Activated CD4-positive, alpha-beta T cell treated with anti-CD3 and anti-CD28 coated beads, Interleukin-10, Interleukin-2, amounts not matched to agents 100 ng/mL and 50 ng/mL, durations not matched to agents 16 hours and 8 hours (primary cell): Measurements from ENCODE around the gene CIAO1.
"Not testable (repeated sequence)": the region's sequence is repeated elsewhere in the genome, so short reads cannot be mapped to it uniquely, and the experiment has no call there.

Source experiments
- DNase-seq: peaks from one replicate; pipeline ENCODE4 v3.0.0-alpha.2; 2020

The CIAO1 gene

DNA sequence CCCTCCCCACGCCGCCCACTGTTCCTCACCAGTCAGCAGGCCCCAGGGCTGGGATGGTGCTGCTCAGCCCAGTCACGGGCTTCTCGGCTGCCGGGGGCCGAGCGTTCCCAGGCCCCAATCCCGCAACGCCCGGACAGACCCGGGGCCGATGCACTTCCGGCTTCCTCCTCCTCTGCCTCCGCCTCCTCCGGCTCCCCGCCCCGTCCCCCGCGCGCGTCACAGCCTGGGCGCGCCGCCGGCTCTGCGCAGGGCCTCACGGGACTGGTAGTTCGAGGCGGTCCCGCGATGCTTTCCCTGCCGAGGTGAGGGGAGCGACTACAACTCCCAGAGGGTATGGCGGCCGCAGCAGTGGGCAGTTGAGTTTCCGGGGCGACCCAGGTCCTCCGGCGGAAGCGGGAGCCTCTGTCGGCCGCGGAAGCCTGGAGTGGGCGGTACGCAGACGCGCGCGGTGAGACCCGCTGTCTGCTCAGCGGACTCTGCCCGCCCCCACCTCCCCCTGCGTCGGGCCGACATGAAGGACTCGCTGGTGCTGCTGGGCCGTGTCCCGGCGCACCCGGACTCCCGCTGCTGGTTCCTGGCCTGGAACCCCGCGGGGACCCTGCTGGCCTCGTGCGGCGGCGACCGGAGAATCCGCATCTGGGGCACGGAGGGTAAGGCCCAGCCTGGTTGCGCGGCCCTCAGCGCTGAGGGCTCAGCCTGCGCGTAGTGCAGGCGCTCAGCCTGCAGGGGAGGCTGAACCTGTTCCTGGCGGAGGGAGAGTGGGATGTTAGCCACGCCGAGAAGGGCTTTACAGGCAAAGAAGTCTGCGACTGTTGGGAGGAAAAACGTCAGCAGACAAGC, at the start of gene CIAO1, which contains the start of gene TMEM127:
Gene CIAO1, plus strand, starts transcription at position 386 of the 840 bp plus-strand sequence. Its CDS starts 126 bp downstream, at position 512.
Gene TMEM127, minus strand, starts transcription at position 158 of the 840 bp plus-strand sequence. CDS start 616 bp downstream, outside the sequence.
- peak; percentile 100 for DNase-seq

DNA sequence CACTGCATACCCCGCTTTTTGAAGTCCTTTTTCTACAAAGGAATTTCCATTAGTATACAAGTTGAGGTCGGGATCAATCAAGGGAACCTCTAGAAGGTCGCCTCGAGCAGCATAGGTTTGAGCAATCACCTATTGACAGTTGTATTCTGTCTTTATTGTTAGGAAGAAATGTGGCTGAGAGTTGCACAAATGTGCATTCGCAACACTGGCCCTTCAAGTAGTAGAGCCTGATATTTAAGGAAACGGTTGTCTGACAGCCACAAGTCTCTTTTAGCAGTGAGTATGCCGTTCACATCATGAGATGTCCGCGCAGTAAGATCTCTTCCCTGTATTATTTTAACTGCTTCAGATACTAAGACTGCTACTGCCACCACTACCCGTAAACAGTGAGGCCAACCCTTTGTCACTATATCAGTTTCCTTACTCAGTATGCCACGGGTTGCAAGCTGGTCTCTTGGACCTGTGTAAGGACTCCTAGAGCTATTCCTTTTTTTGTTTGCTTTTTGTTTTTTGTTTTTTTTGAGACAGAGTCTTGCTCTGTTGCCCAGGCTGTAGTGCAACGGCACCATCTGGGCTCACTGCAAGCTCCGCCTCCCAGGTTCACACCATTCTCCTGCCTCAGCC, 47.4 kb upstream of the CIAO1 start:
- DNase-seq: no peak

DNA sequence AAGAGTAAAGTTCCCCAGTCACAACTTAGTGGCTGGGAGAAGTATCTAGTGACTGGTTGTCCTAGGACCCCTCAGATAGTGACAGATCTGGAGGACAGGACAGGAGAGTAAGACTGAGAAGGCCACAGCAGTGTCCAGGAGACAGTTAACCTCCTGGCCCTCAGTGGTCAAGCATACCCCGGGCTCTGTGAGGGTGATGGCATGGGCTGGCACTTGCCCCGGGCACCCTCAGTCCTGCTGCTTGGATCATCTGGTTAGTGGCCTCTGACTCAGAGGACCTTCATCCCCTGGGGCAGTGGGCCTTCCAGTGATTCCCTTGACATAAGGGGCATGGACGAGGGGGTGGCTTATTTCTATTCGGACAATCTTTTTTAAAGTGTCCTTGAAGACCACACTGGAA, 46.1 kb upstream of the CIAO1 start:
- DNase-seq: not testable (repeated sequence)

DNA sequence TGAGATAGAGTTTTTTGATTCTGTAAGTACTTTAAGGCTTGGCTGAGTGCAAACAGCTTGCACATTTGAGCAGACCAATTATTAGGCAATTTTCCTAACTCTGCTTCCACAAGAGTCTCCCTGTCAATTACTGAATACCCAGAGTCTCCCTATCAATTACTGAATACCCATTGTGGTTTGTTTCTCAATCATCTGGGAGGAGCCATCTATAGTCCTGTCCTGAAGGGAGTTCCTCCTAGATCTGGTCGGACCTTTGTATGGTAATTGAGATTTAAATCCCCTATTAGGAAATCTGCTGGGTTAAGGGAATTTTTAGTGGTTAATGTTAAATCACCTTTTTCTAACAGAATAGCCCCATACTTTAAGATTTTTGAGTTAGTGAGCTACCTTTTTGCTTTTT, 44.9 kb upstream of the CIAO1 start:
- not testable (repeated sequence) for DNase-seq

DNA sequence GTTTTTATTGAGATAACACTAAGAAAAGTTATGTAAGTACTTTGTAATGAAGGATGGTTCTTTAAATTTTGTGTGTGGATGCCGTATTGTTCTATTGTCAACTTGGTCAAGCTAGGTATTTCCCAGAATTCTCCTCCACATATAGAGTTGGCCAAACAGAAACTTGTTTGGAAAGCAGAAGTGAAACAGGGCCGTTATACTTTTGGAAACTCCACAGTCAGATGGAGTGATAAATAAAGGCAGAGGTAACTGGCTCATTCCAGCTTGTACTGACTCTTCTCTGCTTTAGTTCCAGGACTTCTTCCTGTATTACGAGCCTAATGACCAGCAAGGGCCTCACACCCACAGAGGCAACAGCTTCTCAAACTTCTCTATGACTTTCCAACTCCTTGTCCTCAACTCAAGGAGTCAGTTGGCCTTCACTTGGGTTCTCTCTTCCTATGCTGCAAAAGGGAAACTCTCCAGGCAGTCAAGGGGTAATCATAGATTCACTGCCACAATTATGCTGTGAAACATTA, 41.0 kb upstream of the CIAO1 start:
- peak; percentile 18 for DNase-seq

DNA sequence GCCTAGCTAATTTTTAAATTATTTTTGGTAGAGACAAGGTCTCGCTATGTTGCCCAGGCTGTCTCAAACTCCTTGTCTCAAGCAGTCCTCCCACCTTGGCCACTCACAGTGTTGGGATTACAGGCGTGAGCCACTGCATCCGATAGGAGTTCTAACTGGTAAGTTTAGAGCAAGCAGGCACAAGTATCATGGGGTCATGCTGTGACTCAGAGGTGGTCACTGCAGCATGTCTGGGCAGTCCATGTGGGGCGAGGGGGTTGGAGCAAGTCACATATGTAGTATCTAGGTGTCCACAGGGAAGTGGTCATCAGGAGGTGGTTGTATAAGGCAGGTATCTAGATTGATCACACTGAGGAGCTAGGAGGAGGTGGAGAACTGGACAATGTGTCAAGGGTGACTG, 34.7 kb upstream of the CIAO1 start:
- no peak for DNase-seq

DNA sequence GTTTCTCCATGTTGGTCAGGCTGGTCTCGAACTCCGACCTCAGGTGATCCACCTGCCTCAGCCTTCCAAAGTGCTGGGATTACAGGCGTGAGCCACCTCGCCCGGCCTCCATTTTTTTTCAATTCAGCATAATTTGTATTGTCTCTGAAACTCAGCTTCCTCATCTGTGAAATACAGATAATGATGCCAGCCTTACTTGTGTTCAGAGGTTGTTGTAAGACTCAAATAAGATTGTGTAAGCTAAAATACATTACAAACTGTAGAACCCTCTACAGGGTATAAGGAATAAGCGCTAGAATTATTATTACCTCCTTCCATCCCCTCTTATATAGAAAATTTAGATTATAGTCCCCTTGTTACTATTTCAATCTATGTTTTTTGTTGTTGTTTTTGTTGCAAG, 32.6 kb upstream of the CIAO1 start:
- DNase-seq: no peak

DNA sequence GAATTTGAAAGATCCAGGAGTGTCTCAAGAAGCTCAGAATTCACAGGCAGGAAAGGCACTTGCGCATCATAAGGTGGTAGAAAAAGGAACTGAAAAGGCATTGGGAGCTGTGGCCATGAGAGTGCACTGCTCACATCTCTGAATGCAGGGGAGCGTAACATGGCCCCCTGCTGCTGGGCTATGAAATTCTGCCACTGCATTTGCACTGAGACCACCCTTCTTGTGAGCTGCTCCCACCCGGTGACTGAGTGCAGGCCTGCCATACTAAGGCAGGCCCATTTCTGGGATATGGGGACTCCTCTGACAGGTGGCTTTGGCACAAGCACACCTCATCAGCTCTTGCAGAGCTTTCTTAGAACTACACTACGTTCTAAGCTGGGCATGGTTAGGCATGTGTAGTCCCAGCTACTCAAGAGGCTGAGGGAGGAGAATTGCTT, 32.1 kb upstream of the CIAO1 start:
- no peak for DNase-seq

DNA sequence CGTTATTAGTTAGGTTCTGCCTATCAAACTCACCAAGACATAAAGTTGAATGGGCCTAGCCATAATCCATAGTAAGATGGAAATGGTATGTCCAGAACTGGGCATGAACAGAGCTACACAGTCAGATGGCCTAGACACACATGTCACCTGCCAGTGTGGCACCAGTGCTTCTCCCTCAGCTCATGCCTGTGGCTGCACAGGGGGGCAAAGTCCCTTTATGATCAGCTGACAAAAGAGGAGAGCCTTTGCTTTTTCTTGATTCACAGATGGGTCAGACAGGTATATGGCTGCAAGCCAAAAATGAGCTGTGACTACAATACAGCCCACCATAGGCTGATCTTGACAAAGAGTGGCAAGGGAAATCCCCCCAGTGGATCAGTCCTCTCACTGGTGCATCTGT, 29.1 kb upstream of the CIAO1 start:
- no peak for DNase-seq

DNA sequence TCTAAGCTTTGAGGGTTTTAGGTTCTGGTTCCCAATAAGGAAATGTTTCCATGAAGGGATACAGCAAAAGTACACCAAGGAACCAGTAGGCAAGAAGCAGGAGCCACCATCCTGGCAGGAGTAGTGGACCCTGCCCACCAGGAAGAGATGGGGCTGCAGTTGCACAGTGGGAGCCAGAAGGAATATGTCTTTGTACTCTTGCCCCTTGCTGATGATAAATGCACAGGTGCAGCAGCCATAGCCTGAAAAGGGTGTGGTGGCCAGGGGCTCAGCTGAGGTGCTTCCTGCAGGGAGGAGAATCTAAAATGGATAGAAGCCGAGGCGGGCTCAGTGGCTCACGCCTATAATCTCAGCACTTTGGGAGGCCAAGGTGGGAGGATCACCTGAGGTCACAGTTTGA, 27.8 kb upstream of the CIAO1 start:
- no peak for DNase-seq

DNA sequence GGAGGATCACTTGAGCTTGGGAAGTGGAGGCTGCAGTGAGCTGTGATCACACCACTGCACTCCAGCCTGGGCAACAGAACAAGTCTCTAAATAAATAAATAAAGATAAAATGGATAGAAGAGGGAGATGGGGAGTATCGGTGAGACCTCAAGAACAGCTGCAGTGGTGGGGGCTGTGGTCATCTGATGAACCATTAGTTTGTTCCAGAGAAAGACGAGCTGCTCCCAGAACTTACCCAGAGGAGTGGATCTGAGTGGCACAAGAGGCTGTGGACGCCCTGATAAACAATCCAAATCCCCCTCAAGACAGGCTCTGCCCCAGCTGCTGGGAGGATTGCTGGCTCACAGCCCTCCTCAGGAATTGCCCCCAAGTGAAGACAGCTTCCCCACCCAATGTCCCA, 26.9 kb upstream of the CIAO1 start:
- no peak for DNase-seq

DNA sequence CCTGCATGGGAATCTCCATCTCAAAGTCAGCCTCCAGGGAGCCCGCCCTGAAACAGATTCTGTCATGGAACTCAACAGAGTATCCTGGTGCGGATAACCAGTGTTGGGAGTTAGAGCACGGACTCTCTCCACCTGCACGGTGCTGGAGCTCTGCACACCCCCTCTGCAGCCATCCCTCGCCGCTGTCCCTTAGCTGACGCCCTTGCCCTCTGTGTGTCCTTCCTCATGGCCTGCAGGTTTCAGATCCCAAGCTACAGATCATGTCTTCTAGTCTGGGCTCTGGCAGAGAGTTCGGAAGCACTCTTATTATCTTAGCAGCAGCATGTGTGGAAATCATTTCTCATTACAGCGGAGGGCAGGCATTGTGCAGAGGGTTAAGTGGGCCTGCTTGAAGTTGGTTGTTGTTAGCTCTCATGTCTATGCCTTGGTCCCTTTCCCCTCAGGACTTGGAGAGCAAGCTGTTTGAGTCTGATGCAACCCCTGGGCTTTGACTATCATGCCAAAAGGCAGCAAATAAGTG, 26.2 kb upstream of the CIAO1 start:
- DNase-seq: no peak

DNA sequence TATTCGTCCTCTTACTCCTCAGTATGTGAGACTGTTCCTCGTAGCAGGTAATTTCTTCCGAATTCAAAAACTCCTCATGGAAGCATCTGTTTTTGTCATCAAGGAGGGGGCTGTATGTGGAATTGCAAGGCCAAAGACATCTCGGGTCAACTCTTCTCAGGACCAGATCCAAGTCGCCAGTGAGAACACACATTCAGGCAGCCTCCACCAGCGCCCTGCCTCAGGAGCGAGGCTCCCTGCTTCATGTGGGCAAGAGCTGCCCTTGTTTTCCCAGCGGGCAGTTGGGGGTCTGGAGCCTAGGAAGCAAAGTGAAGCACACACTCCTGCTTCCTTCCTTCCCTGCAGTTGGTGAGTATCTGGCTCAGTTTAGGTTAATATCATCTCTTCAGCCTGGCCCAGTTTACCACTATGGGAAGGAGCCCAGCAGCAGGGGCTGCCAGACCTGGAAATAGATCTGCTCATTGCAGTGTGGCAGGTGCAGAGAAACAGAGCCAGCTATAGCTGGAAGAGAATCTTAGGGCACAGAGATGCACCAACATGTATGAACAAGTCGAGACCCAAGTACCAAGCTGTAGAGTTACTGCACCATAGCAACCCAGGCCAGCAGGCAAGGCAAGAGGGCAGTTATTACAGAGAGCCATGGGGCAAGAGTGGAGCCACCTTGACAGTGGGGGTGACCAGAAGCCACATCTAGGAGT, 25.5 kb upstream of the CIAO1 start:
- DNase-seq: no peak

DNA sequence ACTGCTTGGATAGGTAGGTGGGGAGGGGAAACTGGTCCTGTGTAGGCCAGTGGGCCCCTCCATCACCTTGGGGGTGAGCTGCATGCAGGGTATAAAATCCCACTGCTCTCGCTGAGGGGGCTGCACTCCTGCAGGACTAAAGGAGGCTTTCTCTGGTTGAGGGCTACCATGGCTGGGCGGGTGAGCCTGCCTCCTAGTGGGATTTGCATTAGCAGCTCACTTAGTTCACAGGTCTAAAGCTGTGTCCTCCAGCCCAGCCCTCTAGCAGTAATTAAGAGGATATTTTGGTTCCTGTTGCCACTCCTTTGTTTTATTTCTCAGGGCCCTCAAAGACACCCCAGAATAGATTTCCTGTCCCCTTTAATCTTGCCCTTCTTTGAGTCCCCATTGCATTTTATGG, 24.8 kb upstream of the CIAO1 start:
- DNase-seq: no peak

DNA sequence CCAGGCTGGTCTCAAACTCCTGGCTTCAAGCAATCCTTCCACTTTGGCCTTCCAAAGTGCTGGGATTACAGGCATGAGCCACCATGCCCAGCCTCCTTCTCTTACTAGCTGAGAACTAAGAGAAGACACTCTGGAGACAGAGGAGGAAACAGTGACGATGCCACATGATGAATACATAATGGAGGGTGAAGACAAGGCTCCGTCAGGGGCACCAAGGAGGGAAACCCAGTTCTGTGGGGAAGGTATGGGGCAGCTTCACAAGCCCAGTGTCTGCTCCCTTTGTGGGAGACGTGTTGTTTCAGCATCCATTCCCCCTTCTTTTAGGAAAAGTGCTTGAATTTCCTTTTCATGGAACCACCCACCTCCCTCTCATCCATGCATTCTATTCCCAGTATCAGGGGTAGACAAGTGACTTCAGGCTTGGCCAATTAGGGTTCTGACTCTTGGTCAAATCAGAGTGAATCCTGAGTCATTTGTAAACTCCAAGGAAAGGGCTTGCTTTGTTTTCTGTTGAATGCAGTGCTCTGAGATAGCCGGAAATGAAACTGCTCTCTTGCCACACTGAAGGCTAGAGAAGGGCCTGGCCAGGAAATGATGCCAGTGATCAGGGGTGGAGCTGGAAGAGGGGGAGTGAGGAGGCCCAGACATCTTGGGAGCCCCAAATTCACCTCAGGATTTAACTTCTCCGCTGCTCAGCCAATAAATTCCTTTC, 24.0 kb upstream of the CIAO1 start:
- DNase-seq: peak; percentile 92

DNA sequence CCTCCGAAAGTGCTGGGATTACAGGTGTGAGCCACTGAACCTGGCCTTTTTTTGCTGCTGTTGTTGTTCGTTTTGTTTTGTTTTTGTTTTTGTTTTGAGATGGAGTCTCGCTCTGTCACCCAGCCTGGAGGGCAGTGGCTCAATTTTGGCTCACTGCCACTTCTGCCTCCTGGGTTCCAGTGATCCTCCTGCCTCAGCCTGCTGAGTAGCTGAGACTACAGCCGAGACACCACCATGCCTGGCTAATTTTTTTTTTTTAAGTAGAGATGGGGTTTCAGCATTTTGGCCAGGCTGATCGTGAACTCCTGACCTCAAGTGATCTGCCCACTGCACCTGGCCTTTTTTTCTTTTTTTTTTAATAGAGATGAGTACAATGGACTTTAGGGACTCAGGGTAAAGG, 22.2 kb upstream of the CIAO1 start:
- no peak for DNase-seq

DNA sequence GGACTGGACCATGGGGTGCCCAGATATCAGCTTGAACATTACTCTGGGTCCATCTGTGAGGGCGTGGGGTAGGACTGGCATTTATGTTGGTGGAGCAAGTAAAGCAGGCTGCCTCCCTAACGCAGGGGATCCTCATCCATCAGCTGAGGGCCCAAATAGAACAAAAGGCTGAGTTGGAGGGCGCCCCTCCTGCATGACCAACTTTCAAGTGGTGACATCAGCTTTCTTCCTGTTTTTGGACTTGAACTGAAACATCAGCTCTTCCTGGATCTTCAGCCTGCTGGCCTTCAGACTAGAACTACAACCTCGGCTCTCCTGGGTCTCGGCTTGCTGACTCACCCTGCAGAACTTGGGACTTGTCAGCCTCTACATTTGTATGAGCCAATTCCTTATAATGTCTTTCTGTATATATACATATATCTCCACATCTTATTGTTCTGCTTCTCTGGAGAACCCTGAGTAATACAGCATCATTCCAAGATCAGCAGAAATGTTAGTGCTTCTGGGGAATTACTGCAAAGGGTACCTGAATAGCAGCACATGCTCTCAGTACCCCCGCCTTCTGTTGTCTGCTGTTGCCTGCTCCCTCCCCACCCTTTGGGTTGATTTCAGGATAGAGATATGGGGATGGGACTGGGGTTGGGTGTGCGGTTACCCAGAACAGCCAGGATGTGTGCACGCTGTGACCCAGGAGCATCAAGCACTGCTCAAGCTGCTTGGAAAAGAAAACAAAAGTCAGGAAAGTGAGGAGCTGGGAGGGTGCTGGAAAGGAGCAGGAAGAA, 20.2 kb upstream of the CIAO1 start:
- DNase-seq: peak; percentile 46

DNA sequence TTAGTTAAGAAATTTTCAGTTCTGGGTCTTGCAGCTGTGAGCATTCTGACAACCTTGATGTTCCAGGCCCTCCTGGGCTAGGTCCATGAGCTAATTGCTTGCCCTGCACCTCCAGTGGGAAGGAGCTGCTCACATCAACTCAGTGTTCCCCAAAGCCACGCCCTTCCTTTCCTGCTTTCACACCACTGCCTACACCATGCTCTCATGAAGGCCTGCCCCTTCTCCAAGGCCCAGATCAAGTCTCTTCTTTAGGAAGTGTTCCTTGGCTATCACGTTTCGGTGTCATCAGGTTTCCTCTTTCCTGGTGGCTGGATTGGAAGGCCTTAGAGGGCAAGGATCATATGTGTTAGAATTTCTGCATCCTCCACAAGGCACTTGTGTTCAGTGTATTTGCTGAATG, 19.0 kb upstream of the CIAO1 start:
- no peak for DNase-seq

DNA sequence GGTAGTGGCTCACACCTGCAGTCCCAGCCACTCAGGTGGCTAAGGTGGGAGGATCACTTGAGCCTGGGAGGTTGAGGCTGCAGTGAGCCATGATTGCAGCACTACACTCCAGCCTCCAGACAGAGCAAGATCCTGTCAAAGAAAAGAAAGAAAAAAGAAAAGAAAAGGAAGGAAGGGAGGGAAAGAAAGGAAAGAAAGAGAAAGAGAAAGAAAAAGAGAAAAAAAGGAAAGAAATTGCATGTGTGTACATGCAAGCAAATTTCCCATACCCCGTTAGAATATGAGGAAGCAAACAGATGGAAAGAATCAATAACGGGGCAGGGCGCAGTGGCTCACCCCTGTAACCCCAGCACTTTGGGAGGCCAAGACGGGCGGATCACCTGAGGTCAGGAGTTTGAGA, 18.1 kb upstream of the CIAO1 start:
- no peak for DNase-seq

DNA sequence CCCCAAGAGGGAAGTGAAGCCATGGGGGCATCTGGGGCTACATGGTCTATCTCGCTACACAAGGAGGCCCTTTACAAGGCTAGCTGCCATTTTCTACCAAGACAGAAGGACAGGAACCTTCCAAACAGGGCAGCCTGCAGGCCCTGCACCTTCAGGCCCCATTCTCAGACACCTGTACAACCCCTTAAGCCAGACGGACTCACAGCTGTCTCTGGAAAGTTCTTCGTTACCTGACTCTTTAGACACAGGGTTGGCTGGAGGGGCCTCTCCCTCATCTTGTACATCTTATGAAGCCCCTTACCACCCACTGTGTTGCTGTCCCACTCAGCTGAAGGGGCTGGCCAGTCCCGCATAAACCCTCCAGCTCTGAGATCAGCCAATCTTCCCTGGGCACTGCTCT, 17.4 kb upstream of the CIAO1 start:
- DNase-seq: no peak

DNA sequence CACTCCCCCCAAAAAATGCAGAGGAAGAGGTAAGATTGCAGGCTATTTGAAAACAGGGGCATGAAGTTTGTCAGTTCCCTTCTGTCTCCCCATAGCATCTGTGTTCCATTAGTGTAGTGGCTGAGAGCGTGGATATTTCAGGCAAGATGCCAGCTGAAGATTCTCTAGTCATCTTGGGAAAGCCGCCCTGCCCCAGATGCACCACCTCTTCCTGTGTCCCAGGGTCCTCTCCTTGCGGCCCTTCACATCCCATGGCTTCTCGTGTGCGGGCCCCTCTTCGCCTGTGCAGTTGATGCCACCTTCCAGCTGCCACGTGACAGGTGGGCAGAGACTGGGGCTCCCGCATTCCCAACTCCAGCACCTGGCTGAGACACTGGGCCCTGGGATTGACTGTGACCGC, 16.4 kb upstream of the CIAO1 start:
- no peak for DNase-seq

DNA sequence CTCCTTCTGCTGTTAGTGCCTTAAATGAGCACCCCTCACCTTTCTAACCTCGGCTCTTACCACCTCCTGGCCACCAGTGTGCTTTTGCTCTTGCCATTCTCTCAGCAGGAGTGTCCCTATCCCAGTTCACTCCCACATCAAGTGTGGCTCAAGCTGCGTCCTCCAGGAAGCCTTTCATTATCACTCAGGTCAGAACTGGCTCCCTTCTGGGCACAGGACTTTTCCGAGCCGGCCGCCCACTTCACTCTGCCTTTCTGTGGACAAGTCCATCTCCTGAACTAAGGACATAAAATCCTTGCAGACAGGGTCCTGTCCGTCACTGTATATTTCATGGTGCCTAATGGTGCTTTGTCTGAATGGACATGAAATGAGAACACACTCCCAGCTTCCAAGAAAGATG, 15.8 kb upstream of the CIAO1 start:
- DNase-seq: no peak
